ENCODE data around the gene ADCY4.

Gene ADCY4

GRCh38 chr14:24272467-24272866 is 62.4 kb downstream of the ADCY4 start:
- no peak for DNase-seq (ENCODE audit: low spot score)

- DNase-seq (ENCODE audit: low spot score): no peak
Measured at GRCh38 chr14:24271834-24272263, 63.0 kb downstream of the ADCY4 start.

GRCh38 chr14:24271134-24271833 is 63.6 kb downstream of the ADCY4 start, which contains the start of gene RABGGTA:
TSS of gene RABGGTA (minus strand) at chr14:24271597. CDS start at chr14:24271115, 482 bp downstream.
- peak; percentile 93 for DNase-seq (ENCODE audit: low spot score)

GRCh38 chr14:24270537-24271133 is 64.2 kb downstream of the ADCY4 start:
- DNase-seq (ENCODE audit: low spot score): no peak

- no peak for DNase-seq (ENCODE audit: low spot score)
Measured at GRCh38 chr14:24269910-24270536, 64.8 kb downstream of the ADCY4 start.

GRCh38 chr14:24269368-24269767 is 65.5 kb downstream of the ADCY4 start:
- DNase-seq (ENCODE audit: low spot score): no peak

Data from CD4-positive, alpha-beta T cell treated with Interleukin-15 for 4 hours (primary cell).